Tibial nerve (tissue), 4 donors: ENCODE results near the gene HCN1. TPM values are rescaled to one million over a fixed set of nuclear protein-coding genes. Genes with fewer than 3 reads are reported as not detected.

Experiments used
- DNase-seq, 2 donors: peaks; one replicate each; pipeline ENCODE4 v3.0.0-alpha.2; 2019; ENCODE audit warnings: low spot score in 2 of 2
- H3K27ac ChIP-seq, 4 donors: fragments of 200-600 bp; sonication (generic) in 3 of 4; one replicate each; pipeline ENCODE4 v1.5.1; 2017 to 2019; ENCODE audit warnings: mild to moderate bottlenecking in 1 of 4
- H3K27me3 ChIP-seq, 2 donors: fragments of 200-600 bp; sonication (generic) in 1 of 2; one replicate each; pipeline versions ENCODE4 v1.5.1 to v1.6.0; 2017 to 2019
- H3K36me3 ChIP-seq, 3 donors: fragments of 200-600 bp; sonication (generic); one replicate each; pipeline ENCODE4 v1.5.1; 2018 to 2019
- H3K4me1 ChIP-seq, 4 donors: fragments of 200-600 bp; sonication (generic) in 3 of 4; one replicate each; pipeline ENCODE4 v1.5.1; 2017 to 2019
- H3K4me3 ChIP-seq, 4 donors: fragments of 200-600 bp; sonication (generic) in 3 of 4; one replicate each; pipeline ENCODE4 v1.5.1; 2017 to 2019; ENCODE audit warnings: mild to moderate bottlenecking in 1 of 4, moderate library complexity in 1 of 4
- H3K9me3 ChIP-seq, 4 donors: fragments of 200-600 bp; sonication (generic) in 3 of 4; one replicate each; pipeline ENCODE4 v1.5.1; 2017 to 2019
- EP300 ChIP-seq, 2 donors: sonication (generic); formaldehyde crosslinking; IDR thresholded peaks; one replicate each; pipeline ENCODE4 v1.6.1; 2017; ENCODE audit warnings: antibody characterized with exemption in 2 of 2, mild to moderate bottlenecking in 1 of 2
- POLR2A ChIP-seq, 2 donors: fragments of 450-650 bp; IDR thresholded peaks; one replicate each; pipeline ENCODE4 v1.6.1; 2017; ENCODE audit warnings: antibody characterized with exemption in 2 of 2, mild to moderate bottlenecking in 2 of 2, moderate library complexity in 2 of 2
- WGBS, 2 donors: methylation state at CpG; one replicate each; pipeline ENCODE4 v1.1.5; 2018; 5-methylcytosine and 5-hydroxymethylcytosine counted together
- total RNA-seq, 4 donors: library from RNA; depleted of rRNA; stranded (reverse); fragments of >200 nt; gene quantifications; one replicate each; pipeline ENCODE4 v1.1.0, GENCODE V29; 2016
- TF ChIP-seq, protein P1 (sequence below), 5 experiments: fragments of 200-600 bp in 3 of 5; fragments of 450-650 bp in 2 of 5; sonication (generic) in 3 of 5; IDR thresholded peaks; one replicate each; pipeline ENCODE4 v1.5.1; 2016 to 2019; ENCODE audit warnings: antibody characterized with exemption in 5 of 5, mild to moderate bottlenecking in 3 of 5, moderate library complexity in 2 of 5

Gene HCN1
- total RNA-seq, 4 donors from 2014 or later, result 16.2 to 21.9 (median 17.7) TPM

DNA sequence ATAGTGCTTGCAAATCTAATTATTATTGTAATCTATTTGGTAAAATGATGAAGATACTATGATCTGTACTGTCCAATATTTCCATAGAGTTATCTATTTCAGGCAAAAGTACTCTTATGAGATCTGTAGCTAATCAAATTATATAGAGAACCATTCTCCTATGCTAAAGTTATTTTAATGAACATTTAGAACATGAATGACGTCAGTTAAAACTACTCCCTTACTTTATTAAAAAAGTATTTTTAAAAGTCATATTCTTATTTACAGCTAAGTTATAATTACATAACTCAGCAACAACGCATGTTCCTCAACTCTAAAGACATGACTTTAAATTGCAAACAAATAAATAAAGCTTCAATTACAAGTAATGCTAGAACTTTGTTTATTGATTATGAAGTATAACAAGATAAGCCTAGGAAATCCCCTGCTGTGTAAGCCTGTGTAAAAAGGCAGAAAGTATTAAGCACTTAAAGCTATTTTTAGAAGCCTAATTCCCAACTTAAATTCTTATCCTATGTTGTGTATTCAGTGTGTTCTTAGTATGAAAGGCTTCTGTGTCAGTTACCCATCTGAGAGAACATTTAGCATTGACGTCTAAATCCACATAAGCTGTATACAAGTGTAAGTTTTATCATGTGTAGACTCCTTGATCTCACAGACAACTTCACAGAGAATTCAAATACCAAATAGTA lies 285.7 kb downstream of the HCN1 start:
- Histone ChIP-seq H3K27me3 (no peaks in the 10 kb centered on the region), H3K9me3 (no peaks in the 10 kb centered on the region), H3K4me3 (no peak overlapping the region), H3K27ac (no peak overlapping the region), H3K4me1 (no peaks in the 10 kb centered on the region), H3K36me3 (no peaks in the 10 kb centered on the region)
- TF ChIP-seq POLR2A (IDR thresholded peaks at IDR 0.05) (no peak), EP300 (IDR thresholded peaks at IDR 0.05) (no peak)
- TF ChIP-seq, protein P1, sequence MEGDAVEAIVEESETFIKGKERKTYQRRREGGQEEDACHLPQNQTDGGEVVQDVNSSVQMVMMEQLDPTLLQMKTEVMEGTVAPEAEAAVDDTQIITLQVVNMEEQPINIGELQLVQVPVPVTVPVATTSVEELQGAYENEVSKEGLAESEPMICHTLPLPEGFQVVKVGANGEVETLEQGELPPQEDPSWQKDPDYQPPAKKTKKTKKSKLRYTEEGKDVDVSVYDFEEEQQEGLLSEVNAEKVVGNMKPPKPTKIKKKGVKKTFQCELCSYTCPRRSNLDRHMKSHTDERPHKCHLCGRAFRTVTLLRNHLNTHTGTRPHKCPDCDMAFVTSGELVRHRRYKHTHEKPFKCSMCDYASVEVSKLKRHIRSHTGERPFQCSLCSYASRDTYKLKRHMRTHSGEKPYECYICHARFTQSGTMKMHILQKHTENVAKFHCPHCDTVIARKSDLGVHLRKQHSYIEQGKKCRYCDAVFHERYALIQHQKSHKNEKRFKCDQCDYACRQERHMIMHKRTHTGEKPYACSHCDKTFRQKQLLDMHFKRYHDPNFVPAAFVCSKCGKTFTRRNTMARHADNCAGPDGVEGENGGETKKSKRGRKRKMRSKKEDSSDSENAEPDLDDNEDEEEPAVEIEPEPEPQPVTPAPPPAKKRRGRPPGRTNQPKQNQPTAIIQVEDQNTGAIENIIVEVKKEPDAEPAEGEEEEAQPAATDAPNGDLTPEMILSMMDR (IDR thresholded peaks at IDR 0.05), result no peak
- WGBS, 2 donors, result 43 to 53% methylated on average over 3 of the region's 3 CpGs
- DNase-seq, result no peak

DNA sequence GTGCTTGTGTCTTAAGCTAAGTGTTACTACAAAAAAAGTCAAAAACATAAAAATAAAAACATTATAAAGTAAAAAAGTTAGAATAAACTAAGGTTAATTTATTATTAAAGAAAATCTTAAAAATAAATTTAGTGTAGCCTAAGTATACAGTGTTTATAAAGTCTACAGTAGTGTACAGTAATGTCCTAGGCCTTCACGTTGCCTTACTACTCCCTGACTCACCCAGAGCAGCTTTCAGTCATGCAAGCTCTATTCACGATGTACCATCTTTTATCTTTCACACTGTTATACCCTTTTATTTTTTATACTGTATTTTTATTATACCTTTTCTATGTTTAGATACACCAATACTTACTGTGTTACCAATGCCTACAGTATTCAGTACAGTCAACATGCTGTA lies 288.1 kb downstream of the HCN1 start:
- no peaks in the 10 kb centered on the region for H3K9me3 ChIP-seq
- no peaks in the 10 kb centered on the region for H3K4me1 ChIP-seq
- no peaks in the 10 kb centered on the region for H3K36me3 ChIP-seq
- H3K27me3 ChIP-seq, result no peaks in the 10 kb centered on the region
- WGBS, 2 donors, result 84 to 93% methylated on average over 2 of the region's 2 CpGs
- no peak for TF ChIP-seq EP300 (IDR thresholded peaks at IDR 0.05)
- TF ChIP-seq, protein P1 (IDR thresholded peaks at IDR 0.05), result no peak
- TF ChIP-seq POLR2A (IDR thresholded peaks at IDR 0.05), result no peak
- DNase-seq, result no peak
- no peak overlapping the region for H3K4me3 ChIP-seq
- H3K27ac ChIP-seq, result no peak overlapping the region

DNA sequence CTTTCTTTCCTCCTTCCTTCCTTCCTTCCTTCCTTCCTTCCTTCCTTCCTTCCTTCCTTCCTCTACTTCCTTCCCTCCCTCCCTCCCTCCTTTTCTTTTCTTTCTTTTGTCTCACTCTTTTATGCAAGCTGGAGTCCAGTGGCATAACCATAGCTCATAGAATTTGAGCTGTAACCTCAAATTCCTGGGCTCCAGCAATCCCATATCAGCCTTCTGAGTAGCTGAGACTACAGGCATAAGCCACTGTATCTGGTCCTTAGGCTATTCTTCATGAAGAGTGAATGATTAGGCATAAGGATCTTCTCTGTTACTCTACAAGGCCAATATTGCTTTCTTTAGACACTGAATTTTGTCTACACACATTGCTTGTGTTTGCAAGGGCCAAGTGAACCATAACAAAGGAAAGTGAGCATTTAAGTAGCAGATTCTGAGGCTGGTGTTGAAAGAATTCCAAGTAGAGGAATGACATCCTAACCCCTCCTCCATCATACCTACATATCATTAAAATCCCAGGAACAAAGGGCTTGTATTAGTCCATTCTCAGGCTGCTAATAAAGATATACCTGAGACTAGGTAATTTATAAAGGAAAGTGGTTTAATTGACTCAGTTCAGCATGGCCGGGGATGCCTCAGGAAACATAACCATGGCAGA lies 293.2 kb downstream of the HCN1 start:
- Histone ChIP-seq H3K9me3 (no peaks in the 10 kb centered on the region), H3K27me3 (no peaks in the 10 kb centered on the region), H3K27ac (no peak overlapping the region), H3K4me3 (no peak overlapping the region), H3K4me1 (no peaks in the 10 kb centered on the region), H3K36me3 (no peaks in the 10 kb centered on the region)
- TF ChIP-seq, protein P1 (IDR thresholded peaks at IDR 0.05), result no peak
- TF ChIP-seq EP300 (IDR thresholded peaks at IDR 0.05), result no peak
- TF ChIP-seq POLR2A (IDR thresholded peaks at IDR 0.05), result no peak
- DNase-seq, result no peak
- 94 to 100% methylated on average over 1 of the region's 1 CpG for WGBS, 2 donors

DNA sequence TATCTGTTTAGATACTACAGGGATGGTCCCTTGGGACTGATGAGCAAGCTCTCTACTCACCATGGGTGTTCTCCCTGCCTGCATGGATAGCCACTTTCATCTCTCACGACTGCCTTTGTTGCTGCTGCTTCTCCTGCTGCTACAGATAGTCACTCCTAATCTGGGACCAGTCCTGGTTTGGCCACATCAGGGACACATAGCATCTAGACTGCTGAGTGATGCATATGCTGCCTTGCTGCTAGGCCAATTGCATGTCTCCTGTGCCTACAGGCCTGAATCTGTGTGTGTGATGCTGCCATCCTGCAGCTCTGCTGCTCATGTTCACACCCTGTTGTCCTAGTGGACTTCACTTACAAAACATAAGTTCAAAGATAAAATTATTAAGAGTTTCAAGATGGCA lies 297.1 kb downstream of the HCN1 start:
- no peaks in the 10 kb centered on the region for H3K27me3 ChIP-seq
- 17 to 36% methylated on average over 1 of the region's 1 CpG for WGBS, 2 donors
- DNase-seq, result no peak
- H3K4me1 ChIP-seq, result no peaks in the 10 kb centered on the region
- no peak overlapping the region for H3K27ac ChIP-seq
- no peaks in the 10 kb centered on the region for H3K36me3 ChIP-seq
- TF ChIP-seq, protein P1 (IDR thresholded peaks at IDR 0.05), result no peak
- TF ChIP-seq EP300 (IDR thresholded peaks at IDR 0.05) (no peak), POLR2A (IDR thresholded peaks at IDR 0.05) (no peak)
- no peak overlapping the region for H3K4me3 ChIP-seq
- no peaks in the 10 kb centered on the region for H3K9me3 ChIP-seq

DNA sequence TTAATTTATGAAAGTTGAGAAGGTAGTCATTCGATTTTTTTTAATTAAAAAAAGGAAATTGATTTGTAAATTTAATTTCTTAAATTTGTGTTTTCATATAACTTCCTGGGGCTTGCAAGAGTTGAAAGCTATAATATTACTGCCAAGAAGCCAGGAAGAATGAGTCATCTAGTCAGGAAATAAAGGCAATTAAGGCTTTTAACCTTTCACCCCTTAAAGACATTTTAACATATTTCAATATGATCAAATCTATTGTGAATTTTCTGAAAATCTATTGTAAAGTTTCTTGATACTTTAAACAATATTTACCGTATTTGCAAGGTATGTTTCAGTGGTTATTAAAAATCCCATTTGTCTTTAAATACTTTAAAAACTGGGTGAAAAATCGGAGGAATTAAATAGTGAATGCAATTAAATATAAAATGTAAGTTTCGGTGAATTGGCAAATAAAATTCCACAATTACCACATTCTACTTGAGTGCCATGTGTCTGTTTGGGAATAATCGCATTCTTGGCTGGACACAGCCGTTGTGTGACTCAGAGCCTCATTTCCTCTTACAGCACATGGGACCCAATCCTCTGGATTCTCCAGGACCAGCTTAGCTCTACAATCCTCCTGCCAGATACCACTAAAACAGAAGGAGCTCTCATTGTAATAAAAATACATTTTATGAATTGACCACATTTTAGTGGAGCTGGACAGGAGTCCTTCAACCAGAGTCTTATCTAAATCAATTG lies 310.7 kb downstream of the HCN1 start:
- no peak overlapping the region for H3K27ac ChIP-seq

More for the DNA sequence above, 310.7 kb downstream of the HCN1 start:
- no peak for DNase-seq
- TF ChIP-seq EP300 (IDR thresholded peaks at IDR 0.05) (no peak), POLR2A (IDR thresholded peaks at IDR 0.05) (no peak)
- TF ChIP-seq, protein P1 (IDR thresholded peaks at IDR 0.05), result no peak
- peaks cover 0 to 11% (median 0%) of the 10 kb centered on the region in 4 donors for H3K4me1 ChIP-seq
- no peaks in the 10 kb centered on the region for H3K27me3 ChIP-seq
- no peak overlapping the region for H3K4me3 ChIP-seq
- H3K36me3 ChIP-seq, result no peaks in the 10 kb centered on the region
- no peaks in the 10 kb centered on the region for H3K9me3 ChIP-seq
- WGBS, 2 donors, result 25 to 27% methylated on average over 6 of the region's 6 CpGs
